ENCODE results near the gene DAGLA. TPM values are rescaled to one million over a fixed set of nuclear protein-coding genes. Genes with fewer than 3 reads are reported as not detected.

The DAGLA gene
- total RNA-seq, 3 donors from 2014 or later, result 7.2 to 12.0 (median 11.9) TPM

GRCh38 chr11:61732705-61733104 is 52.5 kb downstream of the DAGLA start:
- Histone ChIP-seq H3K4me3 (no peak overlapping the region), H3K4me1 (ENCODE audit: low read depth) (no peaks in the 10 kb centered on the region), H3K36me3 (ENCODE audit: low read depth) (no peaks in the 10 kb centered on the region), H3K9me3 (no peaks in the 10 kb centered on the region)
- TF ChIP-seq CTCF (IDR thresholded peaks at IDR 0.05), result no peak
- ATAC-seq (peak; percentile 2), DNase-seq (no peak)
- intact Hi-C loops (cut with DNase I, micrococcal nuclease), result loop anchor here (2.0 to 5.0 kb wide), 2 partner anchors 52 to 55 kb away; partner anchors contain the start of gene DAGLA (in 1 of the 2)

- TF ChIP-seq CTCF (IDR thresholded peaks at IDR 0.05), result peak; percentile 99
- intact Hi-C loops (cut with DNase I, micrococcal nuclease), result loop anchor here (2.0 to 5.0 kb wide), 2 partner anchors 53 to 56 kb away; partner anchors contain the start of gene DAGLA (in 1 of the 2)
- DNase-seq, result peak; percentile 87 to 94 (median 90)
- ATAC-seq, result peak; percentile 94
- H3K4me3 ChIP-seq, result no peak overlapping the region
- H3K9me3 ChIP-seq, result no peaks in the 10 kb centered on the region
- no peaks in the 10 kb centered on the region for H3K36me3 ChIP-seq (ENCODE audit: low read depth)
- no peaks in the 10 kb centered on the region for H3K4me1 ChIP-seq (ENCODE audit: low read depth)
Observed at GRCh38 chr11:61733120-61733978, 53.2 kb downstream of the DAGLA start.

- ATAC-seq (no peak), DNase-seq (no peak)
- TF ChIP-seq CTCF (IDR thresholded peaks at IDR 0.05), result no peak
- no peaks in the 10 kb centered on the region for H3K36me3 ChIP-seq (ENCODE audit: low read depth)
- no peaks in the 10 kb centered on the region for H3K4me1 ChIP-seq (ENCODE audit: low read depth)
- H3K9me3 ChIP-seq, result no peaks in the 10 kb centered on the region
- intact Hi-C loops (cut with DNase I, micrococcal nuclease), result loop anchor here in 1 of 2 donors (5.0 kb wide), 1 partner anchor 57 kb away; no protein-coding TSS in a partner anchor
- no peak overlapping the region for H3K4me3 ChIP-seq
Observed at GRCh38 chr11:61734767-61735166, 54.6 kb downstream of the DAGLA start.

- DNase-seq (peak in 1 of 3 donors; percentile 44), ATAC-seq (no peak)
- H3K4me1 ChIP-seq (ENCODE audit: low read depth), result no peaks in the 10 kb centered on the region
- no peaks in the 10 kb centered on the region for H3K9me3 ChIP-seq
- intact Hi-C loops (cut with DNase I, micrococcal nuclease), result no loop called here
- no peak overlapping the region for H3K4me3 ChIP-seq
- H3K36me3 ChIP-seq (ENCODE audit: low read depth), result no peaks in the 10 kb centered on the region
- TF ChIP-seq CTCF (IDR thresholded peaks at IDR 0.05), result no peak
Observed at GRCh38 chr11:61735391-61735790, 55.2 kb downstream of the DAGLA start.

GRCh38 chr11:61736310-61736709 is 56.1 kb downstream of the DAGLA start:
- no peak for TF ChIP-seq CTCF (IDR thresholded peaks at IDR 0.05)
- ATAC-seq (no peak), DNase-seq (no peak)
- intact Hi-C loops (cut with DNase I, micrococcal nuclease), result no loop called here
- Histone ChIP-seq H3K36me3 (ENCODE audit: low read depth) (no peaks in the 10 kb centered on the region), H3K4me3 (no peak overlapping the region), H3K9me3 (no peaks in the 10 kb centered on the region), H3K4me1 (ENCODE audit: low read depth) (no peaks in the 10 kb centered on the region)
